Measurements from ENCODE around the gene LMF2. TPM values are rescaled to one million over a fixed set of nuclear protein-coding genes. Genes with fewer than 3 reads are reported as not detected.

Gene LMF2, protein sequence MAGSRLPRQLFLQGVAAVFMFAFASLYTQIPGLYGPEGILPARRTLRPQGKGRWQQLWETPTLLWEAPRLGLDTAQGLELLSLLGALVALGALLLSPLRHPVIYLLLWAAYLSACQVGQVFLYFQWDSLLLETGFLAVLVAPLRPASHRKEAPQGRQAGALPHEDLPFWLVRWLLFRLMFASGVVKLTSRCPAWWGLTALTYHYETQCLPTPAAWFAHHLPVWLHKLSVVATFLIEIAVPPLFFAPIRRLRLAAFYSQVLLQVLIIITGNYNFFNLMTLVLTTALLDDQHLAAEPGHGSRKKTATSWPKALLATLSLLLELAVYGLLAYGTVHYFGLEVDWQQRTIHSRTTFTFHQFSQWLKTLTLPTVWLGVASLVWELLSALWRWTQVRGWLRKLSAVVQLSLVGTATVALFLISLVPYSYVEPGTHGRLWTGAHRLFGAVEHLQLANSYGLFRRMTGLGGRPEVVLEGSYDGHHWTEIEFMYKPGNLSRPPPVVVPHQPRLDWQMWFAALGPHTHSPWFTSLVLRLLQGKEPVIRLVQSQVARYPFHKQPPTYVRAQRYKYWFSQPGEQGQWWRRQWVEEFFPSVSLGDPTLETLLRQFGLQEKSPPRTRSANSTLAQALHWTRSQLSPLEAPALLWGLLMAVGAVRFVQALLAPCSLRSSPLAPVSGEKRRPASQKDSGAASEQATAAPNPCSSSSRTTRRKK
- total RNA-seq = 32.3 and 36.9 TPM in 2 replicates

DNA sequence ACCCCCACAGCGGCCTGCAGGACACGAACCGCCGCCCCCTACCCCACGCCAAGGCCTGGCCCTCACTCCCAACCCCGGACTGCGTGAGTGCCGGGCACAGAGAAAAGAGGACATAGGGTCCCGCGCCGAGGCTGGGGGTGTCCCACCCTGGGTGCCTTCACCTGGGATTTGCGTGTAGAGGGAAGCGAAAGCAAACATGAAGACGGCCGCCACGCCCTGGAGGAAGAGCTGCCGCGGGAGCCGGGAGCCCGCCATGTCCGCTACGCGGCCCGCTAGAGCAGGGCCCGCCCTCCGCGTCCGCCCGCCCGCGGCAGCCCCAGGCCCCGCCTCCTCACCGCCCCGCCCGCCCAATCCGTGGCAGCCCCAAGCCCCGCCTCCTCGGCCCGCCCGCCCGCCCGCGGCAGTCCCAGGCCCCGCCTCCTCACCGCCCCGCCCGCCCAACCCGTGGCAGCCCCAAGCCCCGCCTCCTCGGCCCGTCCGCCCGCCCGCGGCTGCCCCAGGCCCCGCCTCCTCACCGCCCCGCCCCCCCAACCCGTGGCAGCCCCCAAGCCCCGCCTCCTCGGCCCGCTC, at the start of gene LMF2:
LMF2 (minus strand) TSS at position 282 of the 570 bp plus-strand sequence; CDS start at position 255, 27 bp downstream.

DNA sequence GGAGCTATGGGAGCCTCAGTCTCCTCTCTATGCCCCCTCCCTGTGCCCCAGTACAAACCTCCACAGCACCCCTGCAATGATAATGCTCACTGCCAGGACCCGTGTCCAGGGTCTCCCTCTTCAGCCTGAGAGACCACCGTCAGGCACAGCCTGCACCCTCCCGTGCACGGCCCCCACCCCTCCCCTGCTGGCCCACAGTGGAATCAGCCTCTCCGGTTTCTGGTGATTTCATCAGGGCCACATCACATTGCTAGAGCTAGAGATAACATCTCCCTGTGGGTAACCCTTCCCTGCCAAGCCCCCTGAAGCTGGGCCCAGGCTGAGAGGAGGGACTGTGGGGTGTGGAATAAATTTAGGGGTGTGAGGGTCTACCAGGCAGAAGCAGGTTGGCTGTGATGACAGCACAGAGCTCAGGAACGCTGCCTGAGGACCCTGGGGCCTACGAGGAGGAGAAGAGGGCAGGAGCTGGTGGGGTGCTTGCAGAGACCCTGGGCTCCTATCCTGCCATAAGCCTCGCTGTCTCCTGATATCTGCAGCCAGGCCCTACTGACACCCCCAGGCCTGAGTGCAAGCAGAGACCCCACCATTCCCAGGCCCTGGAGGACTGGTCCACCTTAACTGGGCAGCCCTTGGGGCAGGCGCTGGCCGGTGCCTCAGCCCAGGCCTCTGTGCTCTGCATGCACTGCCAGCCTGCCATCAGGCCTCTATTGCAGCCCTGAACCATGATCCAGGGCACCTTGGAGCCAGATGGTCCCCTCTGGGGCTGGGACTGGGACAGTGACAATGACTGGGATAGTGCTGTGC, 38.2 kb upstream of the LMF2 start, which contains the start of gene KLHDC7B:
KLHDC7B (plus strand) TSS at position 378 of the 804 bp plus-strand sequence; CDS start at position 723, 345 bp downstream.

DNA sequence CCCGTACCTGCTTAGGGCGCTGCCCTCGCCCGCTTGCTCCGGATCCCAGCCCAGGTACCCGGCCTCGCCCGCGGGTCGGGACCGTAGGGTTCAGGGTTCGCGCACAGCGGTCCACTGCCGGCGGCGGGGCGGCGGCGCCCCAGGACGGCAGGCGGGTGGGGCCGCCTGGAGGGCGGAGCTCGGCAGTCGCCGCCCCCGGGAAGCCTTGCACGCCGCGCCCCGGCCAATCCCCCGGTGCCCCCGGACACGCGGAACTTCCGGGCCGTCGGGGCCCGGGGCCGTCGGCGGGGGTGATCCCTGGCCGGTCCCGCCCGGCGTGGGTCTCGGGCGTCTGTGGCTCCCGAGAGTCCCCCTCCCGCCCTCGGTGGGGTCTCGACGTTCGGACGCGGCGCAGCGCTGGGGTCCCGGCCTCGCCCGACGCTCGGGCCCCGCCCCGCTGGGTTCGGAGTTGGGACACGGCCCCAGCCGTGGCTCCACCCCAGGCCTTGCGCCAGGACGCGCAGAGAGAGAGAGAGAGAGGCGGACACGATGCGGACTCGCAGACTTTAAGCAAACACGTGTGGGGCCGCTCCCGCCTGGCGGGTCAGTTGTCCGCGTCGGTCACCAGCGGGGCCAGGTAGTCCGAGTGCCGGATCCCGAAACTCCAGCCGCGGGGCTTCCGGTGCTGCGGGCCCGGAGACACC, 22.5 kb upstream of the LMF2 start, which contains the start of gene TYMP:
TYMP (minus strand) TSS at position 116 of the 683 bp plus-strand sequence. CDS start 303 bp downstream, outside the sequence.

DNA sequence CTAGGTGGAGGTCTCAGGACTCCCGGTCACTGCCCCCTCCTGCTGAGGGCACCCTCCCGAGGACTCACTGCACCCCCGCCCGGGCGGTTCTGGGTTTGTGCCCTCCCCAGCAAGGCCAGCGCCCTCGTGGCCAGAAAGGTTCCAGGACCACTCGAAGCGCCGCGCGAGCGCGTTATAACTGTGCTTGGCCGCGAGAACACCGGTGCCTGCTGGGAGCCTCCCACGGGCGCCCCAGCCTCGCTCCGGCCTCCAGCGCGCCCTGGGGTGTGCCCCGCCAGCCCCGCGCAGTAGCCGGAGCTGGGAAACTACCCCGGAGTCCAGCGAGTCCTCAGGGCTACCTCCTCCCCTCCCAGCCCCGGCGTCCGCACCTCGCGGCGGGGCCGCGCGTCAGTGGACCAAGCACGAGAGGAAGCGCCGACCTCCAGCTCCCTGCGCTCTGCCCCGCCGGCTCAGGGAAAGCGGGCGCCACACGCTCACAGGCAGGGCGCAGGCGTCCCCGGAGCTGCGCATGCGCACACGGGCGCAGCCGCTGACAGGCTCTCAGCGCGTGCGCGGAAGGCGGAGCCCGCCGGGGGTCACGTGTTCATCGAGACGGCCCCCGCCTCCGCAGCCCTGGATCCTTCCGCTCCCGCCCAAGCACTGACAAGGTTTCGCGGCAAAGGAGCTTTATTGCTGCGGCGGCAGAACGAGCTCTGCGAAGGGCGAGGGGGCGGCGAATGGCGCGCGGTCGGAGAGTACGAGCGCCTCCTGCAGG, 17.8 kb upstream of the LMF2 start, which contains the start of gene SCO2:
SCO2 (minus strand) TSS at position 495 of the 754 bp plus-strand sequence. CDS start 1,187 bp downstream, outside the sequence.

DNA sequence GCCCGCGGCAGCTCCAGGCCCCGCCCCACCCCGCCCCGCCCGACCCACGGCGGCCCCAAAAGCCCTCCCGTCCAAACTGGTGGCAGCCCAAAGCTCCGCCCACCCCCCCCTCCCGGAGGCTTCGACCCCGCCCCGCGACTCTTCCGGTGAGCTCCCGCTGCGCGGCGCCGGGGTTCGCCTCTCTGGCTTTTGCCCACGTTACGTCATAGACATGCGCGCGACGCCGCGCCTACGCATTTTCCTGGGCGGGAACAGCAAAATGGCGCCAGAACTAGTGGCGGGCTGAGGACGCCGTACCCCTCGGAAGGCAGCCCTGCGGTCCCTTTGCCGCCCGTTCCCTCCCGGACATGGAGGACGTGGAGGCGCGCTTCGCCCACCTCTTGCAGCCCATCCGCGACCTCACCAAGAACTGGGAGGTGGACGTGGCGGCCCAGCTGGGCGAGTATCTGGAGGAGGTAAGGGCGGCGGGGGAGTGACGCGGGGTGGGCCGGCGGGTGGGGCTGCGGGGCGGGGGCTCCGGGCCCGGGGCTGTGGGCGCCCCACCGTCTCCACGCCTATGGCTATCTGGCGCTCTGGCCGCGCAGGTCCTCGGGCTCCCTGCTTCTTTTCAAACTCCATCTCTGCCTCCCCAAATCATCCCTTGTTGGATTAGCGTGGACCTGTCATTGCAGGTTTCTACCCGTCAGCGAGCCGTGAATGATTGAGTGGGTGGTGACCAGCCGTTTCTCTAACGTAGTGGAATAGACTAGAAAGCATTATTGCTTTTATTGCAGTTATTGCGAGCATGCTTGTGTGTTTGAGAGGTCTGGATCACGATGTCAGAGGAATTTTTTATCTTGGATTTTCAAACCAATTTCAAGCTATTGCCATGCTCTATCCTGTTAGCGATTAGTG, 736 bp upstream of the LMF2 start, which contains the start of gene NCAPH2:
NCAPH2 (plus strand) TSS at position 234 of the 894 bp plus-strand sequence; CDS start at position 348, 114 bp downstream.

DNA sequence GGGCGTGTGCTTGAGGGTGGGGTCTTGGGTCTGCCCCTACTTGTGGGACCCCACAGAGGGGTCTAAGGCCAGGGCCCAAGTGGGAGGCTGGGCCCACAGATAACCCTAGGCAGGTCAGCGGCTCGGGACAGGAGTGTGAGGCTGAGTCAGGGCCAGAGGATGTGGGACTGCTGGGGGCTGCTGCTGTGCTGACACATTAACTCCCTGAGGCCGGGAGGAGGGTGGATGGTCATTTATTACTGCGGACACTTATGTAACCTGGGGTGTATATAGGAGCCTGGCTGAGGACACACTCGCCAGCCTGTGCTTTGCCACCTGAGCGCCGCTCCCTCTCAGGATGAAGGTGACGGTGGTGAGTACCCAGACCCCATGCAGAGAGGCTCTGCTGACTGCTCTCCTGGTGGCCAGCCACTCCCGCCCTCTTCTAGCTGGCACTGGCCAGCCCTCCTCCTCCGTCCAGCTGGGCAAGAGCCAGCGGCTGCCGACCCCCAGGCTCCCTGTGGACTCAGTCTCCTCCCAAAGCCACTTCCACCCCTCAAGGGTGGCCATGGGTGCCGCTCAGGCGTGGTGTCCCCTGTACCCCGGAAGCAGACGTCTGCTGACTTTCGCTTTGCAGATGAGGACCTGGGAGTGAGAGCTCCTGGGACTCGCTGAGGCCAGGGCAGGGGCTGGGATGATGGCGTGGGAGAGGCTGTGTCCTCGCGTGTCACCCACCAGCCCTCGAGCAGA, 20.8 kb downstream of the LMF2 start, which contains the start of gene MIOX:
MIOX (plus strand) TSS at position 299 of the 729 bp plus-strand sequence; CDS start at position 338, 39 bp downstream.

DNA sequence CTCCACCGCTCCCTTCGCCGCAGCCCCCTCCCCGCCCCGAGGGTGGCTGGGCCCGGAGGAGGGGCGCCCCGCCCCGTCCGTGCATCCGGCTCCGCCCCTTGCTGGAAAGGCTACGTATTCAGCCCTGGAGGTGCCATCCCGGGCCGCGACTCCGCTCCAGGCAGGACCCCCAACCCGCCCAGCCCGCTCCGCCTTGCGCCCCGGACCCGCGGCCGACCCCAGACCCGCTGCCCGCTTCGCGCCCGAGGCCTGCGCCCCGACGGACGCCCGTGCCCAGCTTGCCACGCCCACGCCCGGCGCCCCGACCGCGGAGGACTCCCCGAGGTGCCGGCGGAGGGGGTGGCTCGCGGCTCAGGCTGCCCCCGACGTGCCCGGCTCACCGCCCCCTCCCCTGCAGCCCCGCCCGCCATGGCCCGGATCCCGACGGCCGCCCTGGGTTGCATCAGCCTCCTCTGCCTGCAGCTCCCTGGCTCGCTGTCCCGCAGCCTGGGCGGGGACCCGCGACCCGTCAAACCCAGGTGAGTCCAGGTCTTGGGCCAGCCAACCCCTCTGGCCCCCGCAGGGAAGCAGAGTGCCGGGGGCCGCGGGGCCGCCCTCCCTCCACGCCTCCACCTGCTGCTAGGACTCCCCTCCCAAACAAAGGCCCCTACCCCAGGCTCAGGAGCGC, 25.9 kb downstream of the LMF2 start, which contains the start of gene ADM2:
ADM2 (plus strand) TSS at position 104 of the 667 bp plus-strand sequence; CDS start at position 409, 305 bp downstream.

DNA sequence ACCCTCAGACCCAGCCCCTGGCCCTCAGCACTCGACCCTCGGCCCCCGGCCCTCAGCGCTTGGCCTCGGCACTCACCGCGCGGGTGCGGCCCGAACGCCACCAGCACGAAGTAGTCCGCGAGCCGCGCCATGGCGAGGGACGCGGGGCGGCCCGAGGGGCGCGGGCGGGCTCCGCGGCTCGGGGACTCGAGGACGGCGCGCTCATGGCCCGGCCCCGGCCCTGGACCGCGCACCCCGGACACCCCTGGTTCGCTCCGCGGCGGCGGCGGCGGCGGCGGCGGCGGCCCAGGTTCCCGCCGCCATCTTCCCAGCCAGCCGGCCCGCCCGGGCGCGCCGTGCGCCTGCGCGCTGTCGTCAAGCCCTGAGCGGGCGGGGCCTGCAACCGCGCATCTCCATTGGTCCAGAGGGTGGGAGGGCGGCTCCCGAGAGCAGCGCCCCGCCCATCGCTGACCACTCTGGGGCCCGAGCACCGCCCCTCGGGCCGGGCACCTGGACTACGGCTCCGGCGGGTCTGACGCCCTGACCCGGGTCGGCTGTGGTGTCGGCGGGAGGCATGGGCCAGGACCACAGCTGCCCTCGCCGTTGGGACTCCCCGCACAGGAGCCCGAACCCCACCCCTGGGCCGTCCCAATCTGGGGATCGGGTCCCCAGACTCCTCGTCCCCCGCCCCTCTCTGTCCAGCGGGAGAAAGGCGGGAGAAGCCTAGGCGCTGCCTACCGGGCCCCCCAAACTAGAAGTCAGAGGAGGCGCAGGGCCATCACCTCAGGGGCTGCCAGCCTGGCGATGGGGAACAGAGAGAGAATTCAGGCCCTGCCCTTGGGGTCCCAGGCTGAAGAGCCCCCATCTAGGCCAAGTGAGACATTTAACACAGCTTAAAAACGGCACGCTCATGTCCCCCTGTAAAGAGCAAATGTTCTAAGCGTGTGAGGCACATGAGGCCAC, 32.5 kb downstream of the LMF2 start, which contains the start of gene SBF1:
SBF1 (minus strand) TSS at position 326 of the 942 bp plus-strand sequence; CDS start at position 131, 195 bp downstream.

Other genes with a start within 250 kb of the LMF2 start
- 24.3 and 34.8 TPM in 2 replicates for gene MAPK12, start 246.0 kb downstream of the LMF2 start, total RNA-seq
- 2.5 and 4.4 TPM in 2 replicates for gene MAPK11, start 237.3 kb downstream of the LMF2 start, total RNA-seq
- gene PLXNB2, start 200.1 kb downstream of the LMF2 start, total RNA-seq = 81.7 and 93.0 TPM in 2 replicates
- gene DENND6B, start 180.7 kb downstream of the LMF2 start, total RNA-seq = 0.39 and 2.2 TPM in 2 replicates
- 41.2 and 48.7 TPM in 2 replicates for gene PPP6R2, start 164.4 kb downstream of the LMF2 start, total RNA-seq
- gene SBF1, start 32.7 kb downstream of the LMF2 start, total RNA-seq = 63.6 and 76.8 TPM in 2 replicates
- 0.39 and 2.2 TPM in 2 replicates for gene ADM2, start 26.2 kb downstream of the LMF2 start, total RNA-seq
- gene MIOX, start 20.8 kb downstream of the LMF2 start, total RNA-seq = 0.20 TPM in 1 of 2 replicates, not detected in the other
- gene NCAPH2, start 522 bp upstream of the LMF2 start, total RNA-seq = 35.3 and 49.5 TPM in 2 replicates
- 2.7 and 5.1 TPM in 2 replicates for gene SCO2, start 17.9 kb upstream of the LMF2 start, total RNA-seq
- 24.2 and 45.9 TPM in 2 replicates for gene TYMP, start 22.3 kb upstream of the LMF2 start, total RNA-seq
- gene KLHDC7B, start 38.2 kb upstream of the LMF2 start, total RNA-seq = not detected in 2 replicates
- gene SYCE3, start 55.2 kb upstream of the LMF2 start, total RNA-seq = not detected in 2 replicates
- gene CPT1B, start 70.7 kb upstream of the LMF2 start, total RNA-seq = 0.73 and 1.2 TPM in 2 replicates
- gene CHKB, start 75.1 kb upstream of the LMF2 start, total RNA-seq = 22.5 and 25.4 TPM in 2 replicates
- 0.37 and 0.39 TPM in 2 replicates for gene MAPK8IP2, start 93.1 kb upstream of the LMF2 start, total RNA-seq
- 15.8 and 16.4 TPM in 2 replicates for gene ARSA, start 120.5 kb upstream of the LMF2 start, total RNA-seq
- gene SHANK3, start 165.1 kb upstream of the LMF2 start, total RNA-seq = 0.73 and 2.2 TPM in 2 replicates
- gene ACR, start 230.5 kb upstream of the LMF2 start, total RNA-seq = not detected in 2 replicates

Data from subcutaneous preadipocyte (primary cell).